BE2C (cell line): ENCODE results near the gene JAZF1.

Experiments
- DNase-seq: peaks from one replicate; pipeline ENCODE4 v3.0.0-alpha.2; 2020
- H3K27me3 ChIP-seq: fragments of 250-450 bp; sonication (Bioruptor Pico); 2 replicates; pipeline ENCODE4 v1.5.1; 2020; ENCODE audit warnings: mild to moderate bottlenecking
- H3K36me3 ChIP-seq: fragments of 250-450 bp; sonication (Bioruptor Pico); 2 replicates; pipeline ENCODE4 v1.5.1; 2020; ENCODE audit warnings: mild to moderate bottlenecking
- H3K4me1 ChIP-seq: fragments of 250-450 bp; sonication (Bioruptor Pico); 2 replicates; pipeline ENCODE4 v1.5.1; 2020
- H3K4me3 ChIP-seq: 2 replicates; pipeline ENCODE4 v1.5.1; 2011; ENCODE audit warnings: low read depth, low read length
- H3K9me3 ChIP-seq: fragments of 250-450 bp; sonication (Bioruptor Pico); 2 replicates; pipeline ENCODE4 v1.5.1; 2020
- TF ChIP-seq, protein P1 (sequence below): IDR thresholded peaks from 2 replicates; pipeline ENCODE4 v1.5.1; 2012; ENCODE audit warnings: mild to moderate bottlenecking, low read depth, low read length

Gene JAZF1

DNA sequence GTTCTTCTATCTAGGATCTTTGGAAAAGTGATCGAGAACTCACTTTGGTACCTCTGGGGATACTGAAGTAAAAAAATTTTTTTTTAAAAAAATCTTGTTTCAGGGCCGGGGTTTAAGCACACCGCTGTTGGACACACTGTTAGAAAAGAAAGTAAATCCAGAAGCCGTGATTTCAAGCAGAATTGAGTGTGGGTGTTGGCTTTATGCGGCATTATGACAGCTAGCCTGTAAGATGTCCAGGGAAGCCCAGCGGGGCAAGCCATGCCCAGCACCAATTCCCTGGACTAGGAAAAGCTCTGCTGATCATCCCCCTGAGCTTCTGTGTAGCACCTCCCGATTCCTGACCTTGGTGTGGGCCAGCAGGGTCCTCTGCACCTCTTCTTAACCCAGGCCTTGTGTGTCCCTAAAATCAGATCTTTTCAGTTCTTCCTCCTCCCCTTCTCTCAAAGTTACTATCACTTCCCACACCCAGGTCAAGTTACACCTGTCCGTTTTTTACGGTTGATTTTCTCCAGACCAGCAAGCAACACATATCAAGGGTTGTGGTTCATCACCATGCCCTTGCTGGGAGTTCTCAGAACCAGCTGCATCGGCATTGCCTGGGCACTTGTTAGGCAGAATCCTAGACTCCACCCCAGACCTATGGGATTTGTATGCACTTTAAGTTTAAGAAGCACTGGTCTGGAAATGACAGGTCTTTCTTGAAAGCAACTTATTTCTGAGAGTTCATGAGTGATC lies 235.4 kb downstream of the JAZF1 start:
- Histone ChIP-seq H3K9me3 (no peaks in the 10 kb centered on the region), H3K36me3 (no peaks in the 10 kb centered on the region), H3K4me1 (peaks cover 8% of the 10 kb centered on the region), H3K27me3 (no peaks in the 10 kb centered on the region), H3K4me3 (no peak overlapping the region)
- DNase-seq: no peak
- TF ChIP-seq, protein P1, sequence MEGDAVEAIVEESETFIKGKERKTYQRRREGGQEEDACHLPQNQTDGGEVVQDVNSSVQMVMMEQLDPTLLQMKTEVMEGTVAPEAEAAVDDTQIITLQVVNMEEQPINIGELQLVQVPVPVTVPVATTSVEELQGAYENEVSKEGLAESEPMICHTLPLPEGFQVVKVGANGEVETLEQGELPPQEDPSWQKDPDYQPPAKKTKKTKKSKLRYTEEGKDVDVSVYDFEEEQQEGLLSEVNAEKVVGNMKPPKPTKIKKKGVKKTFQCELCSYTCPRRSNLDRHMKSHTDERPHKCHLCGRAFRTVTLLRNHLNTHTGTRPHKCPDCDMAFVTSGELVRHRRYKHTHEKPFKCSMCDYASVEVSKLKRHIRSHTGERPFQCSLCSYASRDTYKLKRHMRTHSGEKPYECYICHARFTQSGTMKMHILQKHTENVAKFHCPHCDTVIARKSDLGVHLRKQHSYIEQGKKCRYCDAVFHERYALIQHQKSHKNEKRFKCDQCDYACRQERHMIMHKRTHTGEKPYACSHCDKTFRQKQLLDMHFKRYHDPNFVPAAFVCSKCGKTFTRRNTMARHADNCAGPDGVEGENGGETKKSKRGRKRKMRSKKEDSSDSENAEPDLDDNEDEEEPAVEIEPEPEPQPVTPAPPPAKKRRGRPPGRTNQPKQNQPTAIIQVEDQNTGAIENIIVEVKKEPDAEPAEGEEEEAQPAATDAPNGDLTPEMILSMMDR: no peak

DNA sequence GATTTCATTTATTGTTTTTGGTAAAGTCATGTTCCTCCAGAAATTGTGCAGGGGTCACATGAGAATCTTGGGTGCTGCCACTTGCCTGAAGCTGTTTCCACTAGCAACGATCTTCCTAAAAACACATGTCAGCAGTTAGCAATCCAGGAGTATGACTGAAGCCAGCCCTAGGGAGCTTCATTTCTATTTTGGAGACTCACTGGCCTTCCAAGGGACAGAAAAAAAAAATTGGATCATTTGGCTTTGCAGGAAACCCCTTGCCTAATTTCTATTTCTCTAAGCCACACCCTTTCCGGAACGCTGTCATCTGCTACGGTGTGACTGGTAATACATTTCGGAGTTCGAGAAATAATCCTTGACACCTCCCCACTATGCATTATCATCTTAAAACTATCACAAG lies 236.0 kb downstream of the JAZF1 start:
- Histone ChIP-seq H3K27me3 (no peaks in the 10 kb centered on the region), H3K4me3 (no peak overlapping the region), H3K9me3 (no peaks in the 10 kb centered on the region), H3K36me3 (no peaks in the 10 kb centered on the region), H3K4me1 (peaks cover 8% of the 10 kb centered on the region)
- DNase-seq: no peak
- TF ChIP-seq, protein P1: no peak

DNA sequence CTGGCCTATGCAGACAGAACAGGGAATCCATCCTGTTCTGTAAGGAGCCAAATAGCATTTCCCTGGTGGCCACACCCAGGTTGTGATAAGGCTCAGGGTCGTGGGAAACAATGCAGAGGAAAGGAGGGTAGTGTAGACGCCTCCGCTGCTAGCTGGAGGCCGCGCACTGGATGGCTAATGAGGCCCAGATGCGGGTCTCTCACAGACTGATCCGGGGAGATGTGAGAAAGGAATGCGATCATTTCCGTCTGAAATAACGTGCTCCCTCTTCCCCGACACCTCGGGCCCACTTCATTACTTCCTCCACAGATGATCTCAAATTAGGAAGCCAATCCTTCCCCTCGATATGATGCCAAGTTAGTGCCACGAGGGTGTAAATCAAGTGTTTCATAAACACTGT lies 237.4 kb downstream of the JAZF1 start:
- Histone ChIP-seq H3K36me3 (no peaks in the 10 kb centered on the region), H3K4me1 (peaks cover 5% of the 10 kb centered on the region), H3K4me3 (no peak overlapping the region), H3K9me3 (no peaks in the 10 kb centered on the region), H3K27me3 (no peaks in the 10 kb centered on the region)
- no peak for DNase-seq
- TF ChIP-seq, protein P1: no peak

DNA sequence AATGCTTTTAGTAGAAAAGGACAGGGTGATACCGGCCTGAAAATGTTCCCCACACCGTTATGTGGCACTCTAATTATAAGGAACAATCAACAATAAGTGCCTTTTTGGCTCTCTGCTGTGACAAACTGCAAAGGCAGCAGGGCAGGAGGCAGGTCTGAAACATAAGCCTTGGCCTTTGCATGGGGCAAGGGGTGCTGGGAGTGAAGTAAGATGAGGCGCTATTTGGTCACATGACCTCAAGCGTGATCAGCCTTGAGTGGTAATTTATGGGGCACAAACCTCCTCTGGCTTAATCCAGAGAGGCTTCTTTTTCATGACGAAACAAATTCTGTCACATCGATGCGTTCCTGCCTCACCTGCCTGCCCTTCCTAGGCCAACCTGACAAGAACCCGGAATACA lies 237.9 kb downstream of the JAZF1 start:
- no peaks in the 10 kb centered on the region for H3K36me3 ChIP-seq
- no peak for DNase-seq
- peaks cover 2% of the 10 kb centered on the region for H3K4me1 ChIP-seq
- TF ChIP-seq, protein P1: no peak
- no peak overlapping the region for H3K4me3 ChIP-seq
- no peaks in the 10 kb centered on the region for H3K9me3 ChIP-seq
- H3K27me3 ChIP-seq: no peaks in the 10 kb centered on the region

DNA sequence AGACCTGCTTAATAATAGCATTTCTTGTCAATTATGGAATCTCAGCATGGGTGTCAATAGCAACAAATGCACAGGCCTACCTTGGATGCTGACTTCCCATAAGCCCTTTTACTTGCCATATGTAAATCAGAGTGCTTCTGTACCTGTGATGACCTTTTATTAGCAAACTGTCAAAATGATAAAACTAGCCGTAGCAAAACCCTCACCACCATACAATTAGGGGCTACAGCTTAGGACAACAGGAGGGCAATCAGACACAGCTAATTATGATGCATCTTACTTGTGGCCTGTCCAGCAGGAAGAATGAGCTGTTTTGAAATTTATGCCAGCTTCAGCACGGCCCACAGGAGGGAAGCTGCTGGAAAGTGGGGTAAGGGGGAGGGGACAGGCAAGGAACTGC lies 239.1 kb downstream of the JAZF1 start:
- Histone ChIP-seq H3K36me3 (no peaks in the 10 kb centered on the region), H3K4me3 (no peak overlapping the region), H3K9me3 (no peaks in the 10 kb centered on the region), H3K27me3 (no peaks in the 10 kb centered on the region), H3K4me1 (no peaks in the 10 kb centered on the region; the same call in 1 of the 2 replicates)
- TF ChIP-seq, protein P1: no peak
- no peak for DNase-seq

DNA sequence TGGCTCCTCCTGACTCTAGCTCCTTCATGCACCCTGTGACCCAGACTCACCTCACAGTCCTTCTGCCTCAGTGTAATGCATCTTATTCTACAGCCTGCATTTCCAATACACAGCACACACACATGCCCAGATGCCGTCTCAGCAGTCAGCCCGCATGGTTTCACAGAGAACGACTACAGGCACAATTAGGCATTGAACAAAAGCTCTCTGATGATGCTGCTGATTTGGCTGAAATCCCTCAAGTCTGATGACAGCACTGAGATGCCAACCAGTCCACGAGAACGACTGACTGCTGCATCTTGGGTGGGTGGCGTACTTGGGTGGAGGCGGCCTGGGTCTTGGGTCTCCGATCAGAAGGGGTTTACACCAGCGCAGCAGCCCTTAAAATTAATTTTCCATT lies 240.3 kb downstream of the JAZF1 start:
- Histone ChIP-seq H3K4me3 (no peak overlapping the region), H3K9me3 (no peaks in the 10 kb centered on the region)

More for the DNA sequence above, 240.3 kb downstream of the JAZF1 start:
- peak; percentile 32 for DNase-seq
- no peaks in the 10 kb centered on the region; the same call in 1 of the 2 replicates for H3K4me1 ChIP-seq
- H3K27me3 ChIP-seq: no peaks in the 10 kb centered on the region
- TF ChIP-seq, protein P1: no peak
- H3K36me3 ChIP-seq: no peaks in the 10 kb centered on the region
